ENCODE data around the gene GOLGA5.
"Not testable (repeated sequence)": the region's sequence is repeated elsewhere in the genome, so short reads cannot be mapped to it uniquely, and the experiment has no call there.

The GOLGA5 gene

GRCh38 chr14:92802678-92803077 is 8.6 kb downstream of the GOLGA5 start:
- no peak overlapping the region for H3K4me3 ChIP-seq (ENCODE audit: low read depth, low read length)
- no peak for TF ChIP-seq CTCF (conservative IDR thresholded peaks at IDR 0.05; ENCODE audit: low read depth, low read length)
- no peak for DNase-seq (ENCODE audit: low read depth)

- no peak for DNase-seq (ENCODE audit: low read depth)
- no peak for TF ChIP-seq CTCF (conservative IDR thresholded peaks at IDR 0.05; ENCODE audit: low read depth, low read length)
- H3K4me3 ChIP-seq (ENCODE audit: low read depth, low read length) = no peak overlapping the region
Measured at GRCh38 chr14:92813201-92813600, 19.1 kb downstream of the GOLGA5 start.

- DNase-seq (ENCODE audit: low read depth) = no peak
- no peak overlapping the region for H3K4me3 ChIP-seq (ENCODE audit: low read depth, low read length)
- no peak for TF ChIP-seq CTCF (conservative IDR thresholded peaks at IDR 0.05; ENCODE audit: low read depth, low read length)
Measured at GRCh38 chr14:92819011-92819597, 25.0 kb downstream of the GOLGA5 start.

- DNase-seq (ENCODE audit: low read depth); H3K4me3 ChIP-seq (ENCODE audit: low read depth, low read length): not testable (repeated sequence)
Measured at GRCh38 chr14:92819680-92820535, 25.8 kb downstream of the GOLGA5 start.

- not testable (repeated sequence) for DNase-seq (ENCODE audit: low read depth)
Measured at GRCh38 chr14:92820536-92820840, 26.4 kb downstream of the GOLGA5 start.

GRCh38 chr14:92830902-92831301 is 36.8 kb downstream of the GOLGA5 start:
- H3K4me3 ChIP-seq (ENCODE audit: low read depth, low read length) = no peak overlapping the region
- DNase-seq (ENCODE audit: low read depth) = no peak
- TF ChIP-seq CTCF (conservative IDR thresholded peaks at IDR 0.05; ENCODE audit: low read depth, low read length) = no peak

More at GRCh38 chr14:92820536-92820840, 26.4 kb downstream of the GOLGA5 start:
- H3K4me3 ChIP-seq (ENCODE audit: low read depth, low read length) = not testable (repeated sequence)

GRCh38 chr14:92832137-92832700 is 38.1 kb downstream of the GOLGA5 start:
- no peak overlapping the region for H3K4me3 ChIP-seq (ENCODE audit: low read depth, low read length)
- no peak for TF ChIP-seq CTCF (conservative IDR thresholded peaks at IDR 0.05; ENCODE audit: low read depth, low read length)
- DNase-seq (ENCODE audit: low read depth) = no peak

GRCh38 chr14:92841930-92842329 is 47.8 kb downstream of the GOLGA5 start:
- DNase-seq (ENCODE audit: low read depth) = no peak
- no peak for TF ChIP-seq CTCF (conservative IDR thresholded peaks at IDR 0.05; ENCODE audit: low read depth, low read length)
- no peak overlapping the region for H3K4me3 ChIP-seq (ENCODE audit: low read depth, low read length)
